HG02610 (cell line): ENCODE data around the gene CD200.
A peak's percentile ranks its signal among the peaks of the same experiment; 100 is the strongest.

ENCODE experiments used
- ATAC-seq: cut with Tn5 transposase; IDR thresholded peaks from one replicate; pipeline ENCODE4 v1.9.1; 2021; ENCODE audit warnings: mild to moderate bottlenecking, moderate library complexity; ENCODE audit not compliant: unreplicated experiment

The CD200 gene

DNA sequence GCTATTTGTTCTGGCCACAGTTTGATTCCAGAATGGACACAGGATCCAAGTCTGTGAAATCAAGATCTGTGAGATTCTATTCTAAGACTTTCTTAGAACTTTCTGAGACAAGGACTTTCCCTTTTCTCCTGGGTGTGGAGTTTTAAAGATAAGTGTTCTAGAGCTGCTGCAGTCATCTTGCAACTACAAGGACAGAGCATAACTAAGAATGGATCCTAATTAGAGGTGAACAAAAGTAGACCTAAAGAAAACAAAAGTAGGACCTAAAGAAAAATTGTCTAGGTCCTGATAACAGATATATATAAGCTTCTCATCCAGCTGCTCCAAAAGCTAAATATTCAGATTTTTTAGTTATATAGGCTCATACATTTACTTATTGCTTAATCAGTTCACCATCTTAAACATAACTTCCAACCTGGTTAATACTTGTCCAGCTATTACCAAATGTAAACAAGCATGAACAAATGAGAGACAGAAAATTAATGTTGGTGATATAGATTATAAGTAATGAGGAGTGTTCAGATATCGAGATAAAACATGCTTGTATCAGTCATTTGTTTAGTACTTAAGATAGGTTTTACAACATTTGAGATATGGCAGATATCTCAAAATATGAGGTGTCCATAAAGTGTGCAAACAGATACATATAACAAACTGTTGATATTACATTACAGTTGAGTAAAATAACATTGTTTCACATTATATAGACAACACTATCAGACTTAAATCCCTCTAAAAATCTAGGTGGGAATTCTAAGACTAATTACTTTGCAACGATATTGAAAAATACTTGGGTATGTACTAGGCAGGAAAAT, 75.1 kb downstream of the CD200 start:
- peak; percentile 55 for ATAC-seq

- no peak for ATAC-seq
Observed at GRCh38 chr3:112409041-112409440, 76.1 kb downstream of the CD200 start.

DNA sequence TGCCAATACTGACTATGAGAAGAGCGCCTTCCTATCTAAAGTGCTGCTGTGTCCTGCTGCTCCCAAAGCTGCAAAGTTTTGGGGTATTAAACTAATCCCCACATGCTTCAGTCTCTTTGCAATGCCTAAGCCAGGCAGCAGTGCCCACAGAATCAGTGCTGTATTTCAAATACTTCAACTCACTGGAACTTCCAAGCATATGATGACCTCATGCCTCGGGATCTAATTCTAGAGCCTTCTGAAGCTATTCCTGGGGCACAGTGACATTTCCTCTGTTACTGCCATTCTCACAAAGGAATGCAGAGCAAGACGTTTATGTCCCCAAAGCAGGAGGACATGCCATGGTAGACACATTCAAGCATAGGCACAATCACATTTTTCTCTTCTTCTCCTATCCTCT, 78.5 kb downstream of the CD200 start:
- ATAC-seq = no peak
